GM23248 (cell line): ENCODE measurements around the gene PINLYP. TPM values are rescaled to one million over a fixed set of nuclear protein-coding genes. Genes with fewer than 3 reads are reported as not detected.

Experiments used
- DNase-seq: peaks from one replicate; pipeline ENCODE4 v3.0.0-alpha.2; 2015
- H2AFZ ChIP-seq: fragments of 200-600 bp; sonication (generic); 2 replicates; pipeline ENCODE4 v1.6.1; 2016; ENCODE audit warnings: antibody characterized with exemption
- H3F3A ChIP-seq: fragments of 200-600 bp; sonication (generic); 2 replicates; pipeline ENCODE4 v1.6.1; 2016; ENCODE audit warnings: mild to moderate bottlenecking, antibody characterized with exemption, mixed run types; ENCODE audit not compliant: insufficient read depth
- H3K27ac ChIP-seq: fragments of 200-600 bp; sonication (generic); 2 replicates; pipeline ENCODE4 v1.5.1; 2016; ENCODE audit warnings: mild to moderate bottlenecking
- H3K27me3 ChIP-seq: fragments of 200-600 bp; sonication (generic); replicated peaks from 2 replicates; pipeline ENCODE4 v1.6.1; 2016; ENCODE audit warnings: mild to moderate bottlenecking; ENCODE audit not compliant: insufficient read depth
- H3K36me3 ChIP-seq: fragments of 200-600 bp; sonication (generic); 2 replicates; pipeline ENCODE4 v1.6.1; 2016; ENCODE audit warnings: low read depth, mild to moderate bottlenecking
- H3K4me1 ChIP-seq: fragments of 200-600 bp; sonication (generic); 2 replicates; pipeline ENCODE4 v1.6.1; 2016; ENCODE audit warnings: mild to moderate bottlenecking; ENCODE audit not compliant: insufficient read depth
- H3K4me2 ChIP-seq: fragments of 200-600 bp; sonication (generic); one replicate; pipeline ENCODE4 v1.6.1; 2016; ENCODE audit warnings: mild to moderate bottlenecking; ENCODE audit not compliant: unreplicated experiment
- H3K4me3 ChIP-seq: fragments of 200-600 bp; sonication (generic); 2 replicates; pipeline ENCODE4 v1.5.1; 2016; ENCODE audit warnings: mild to moderate bottlenecking
- H3K79me2 ChIP-seq: fragments of 200-600 bp; sonication (generic); 2 replicates; pipeline ENCODE4 v1.6.1; 2016; ENCODE audit warnings: mild to moderate bottlenecking; ENCODE audit not compliant: insufficient read depth
- H3K9ac ChIP-seq: fragments of 200-600 bp; sonication (generic); 2 replicates; pipeline ENCODE4 v1.6.1; 2016; ENCODE audit warnings: mild to moderate bottlenecking
- H3K9me2 ChIP-seq: fragments of 200-600 bp; sonication (generic); 2 replicates; pipeline ENCODE4 v1.6.1; 2016; ENCODE audit warnings: mixed run types, mild to moderate bottlenecking, moderate library complexity; ENCODE audit not compliant: insufficient read depth
- H3K9me3 ChIP-seq: fragments of 200-600 bp; sonication (generic); one replicate; pipeline ENCODE4 v1.6.1; 2017; ENCODE audit warnings: low read depth
- H4K20me1 ChIP-seq: fragments of 200-600 bp; sonication (generic); 2 replicates; pipeline ENCODE4 v1.6.0; 2016; ENCODE audit not compliant: insufficient read depth
- EZH2 ChIP-seq: fragments of 200-600 bp; sonication (generic); IDR thresholded peaks from 2 replicates; pipeline ENCODE4 v1.6.1; 2018; ENCODE audit warnings: antibody characterized with exemption, mild to moderate bottlenecking; ENCODE audit not compliant: insufficient read depth, poor library complexity, severe bottlenecking
- EZH2phosphoT487 ChIP-seq: fragments of 200-600 bp; sonication (generic); IDR thresholded peaks from 2 replicates; pipeline ENCODE4 v1.6.1; 2018; ENCODE audit warnings: antibody characterized with exemption, moderate library complexity, mild to moderate bottlenecking, low read depth; ENCODE audit not compliant: insufficient read depth
- WGBS, 2 experiments: methylation state at CpG; one replicate each; pipeline ENCODE4 v1.1.6; 2015 to 2017; ENCODE audit warnings: low lambda C conversion rate in 2 of 2, low coverage in 1 of 2; ENCODE audit errors: missing lambda C conversion rate in 2 of 2; 5-methylcytosine and 5-hydroxymethylcytosine counted together
- in situ Hi-C: fragments of 300-500 bp; cut with MboI; formaldehyde crosslinking; loops from 2 replicates; pipeline ENCODE4 v1.15.0; 2020
- polyA plus RNA-seq: library from polyadenylated mRNA; unstranded; fragments of >200 nt; fragmentation: Nextera tagmentation; extraction: Ambion mirVana; gene quantifications from 2 replicates; pipeline ENCODE4 v1.2.1, GENCODE V29; 2016
- total RNA-seq: library from RNA; depleted of rRNA; stranded (reverse); fragments of >200 nt; shearing (Covaris generic); gene quantifications from 2 replicates; pipeline ENCODE4 v1.2.3, GENCODE V29; 2014

The PINLYP gene
- total and polyA plus RNA-seq, 2 experiments from 2014 or later: 1.8 to 2.5 TPM

DNA sequence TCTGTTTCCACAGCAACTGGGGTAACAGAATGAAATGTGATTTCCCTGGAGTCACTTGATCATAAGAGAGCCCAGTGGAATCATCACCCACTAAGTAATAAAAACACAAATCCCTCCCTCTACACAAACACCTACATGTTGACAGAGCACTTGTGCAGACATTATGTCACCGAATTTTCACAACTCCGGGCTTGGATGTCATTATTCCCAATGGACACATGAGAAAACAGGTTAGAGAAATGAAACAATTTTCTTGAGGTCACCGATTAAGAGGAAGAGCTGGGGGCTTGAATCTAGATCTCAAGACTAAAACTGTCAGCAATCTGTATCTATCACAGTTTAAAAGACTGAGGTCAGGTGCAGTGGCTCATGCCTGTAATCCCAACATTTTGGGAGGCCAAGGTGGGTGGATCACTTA lies 3.4 kb upstream of the PINLYP start:
- no peaks in the 10 kb centered on the region for H4K20me1 ChIP-seq
- no peak overlapping the region for H3K9ac ChIP-seq
- no peaks in the 10 kb centered on the region for H3K27me3 ChIP-seq
- no peaks in the 10 kb centered on the region for H3K36me3 ChIP-seq
- 68 to 70% methylated on average over 3 of the region's 3 CpGs for WGBS, 2 experiments
- no peak for DNase-seq
- no peak overlapping the region for H3K27ac ChIP-seq
- H3K79me2 ChIP-seq: peaks cover 64% of the 10 kb centered on the region
- H3F3A ChIP-seq: no peaks in the 10 kb centered on the region
- no peak overlapping the region for H2AFZ ChIP-seq
- in situ Hi-C loops: no loop called here
- H3K4me3 ChIP-seq: no peak overlapping the region
- H3K4me1 ChIP-seq: peaks cover 6% of the 10 kb centered on the region
- no peak overlapping the region for H3K4me2 ChIP-seq
- H3K9me2 ChIP-seq: no peaks in the 10 kb centered on the region
- TF ChIP-seq EZH2phosphoT487 (no peak), EZH2 (no peak)
- H3K9me3 ChIP-seq: no peaks in the 10 kb centered on the region

DNA sequence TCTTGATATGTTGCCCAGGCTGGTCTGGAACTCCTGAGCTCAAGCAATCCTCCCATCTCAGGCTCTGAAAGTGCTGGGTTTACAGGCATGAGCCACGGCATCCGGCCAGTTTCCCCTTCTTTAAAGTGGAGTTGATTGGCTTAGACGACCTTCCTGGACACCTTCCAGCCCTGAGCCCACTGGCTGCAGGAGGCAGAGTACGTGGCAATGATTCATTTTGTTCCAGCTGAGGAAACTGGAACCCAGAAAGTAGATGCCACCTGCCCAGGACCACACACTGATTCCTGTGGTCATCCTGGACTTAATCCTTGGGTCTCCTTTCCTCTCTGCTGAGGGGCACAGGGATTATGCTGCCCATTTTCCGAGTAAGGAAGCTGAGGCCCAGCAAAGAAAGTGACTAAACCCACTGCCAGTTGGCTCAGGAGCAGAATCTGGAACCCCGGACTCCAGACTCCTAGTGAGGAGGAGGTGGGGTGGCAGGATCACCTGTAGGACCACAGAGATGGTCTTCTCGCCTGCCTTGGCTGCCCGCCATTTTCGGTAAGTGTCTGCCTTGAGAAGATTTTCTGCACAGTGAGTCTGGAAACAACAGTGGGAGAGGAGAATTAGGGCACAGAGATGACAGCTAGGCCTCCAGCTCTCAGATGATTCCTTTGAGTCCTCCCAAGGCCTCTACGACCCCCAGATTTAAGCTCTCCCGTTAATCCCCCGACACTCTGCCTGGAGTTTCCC lies 1.0 kb upstream of the PINLYP start:
- DNase-seq: peak; percentile 60
- peak overlapping the region; percentile 100 for H3K4me3 ChIP-seq
- no peaks in the 10 kb centered on the region for H3K9me3 ChIP-seq
- TF ChIP-seq EZH2phosphoT487 (no peak), EZH2 (no peak)
- H3K9me2 ChIP-seq: no peaks in the 10 kb centered on the region
- H2AFZ ChIP-seq: peak overlapping the region; percentile 99
- in situ Hi-C loops: no loop called here
- H3K27me3 ChIP-seq: no peaks in the 10 kb centered on the region
- no peaks in the 10 kb centered on the region for H3F3A ChIP-seq
- H3K9ac ChIP-seq: peak overlapping the region; percentile 98
- WGBS, 2 experiments: 21 to 23% methylated on average over 12 of the region's 12 CpGs
- H3K27ac ChIP-seq: peak overlapping the region; percentile 78
- peaks cover 48% of the 10 kb centered on the region for H3K79me2 ChIP-seq
- H3K4me1 ChIP-seq: peaks cover 6% of the 10 kb centered on the region
- no peaks in the 10 kb centered on the region for H4K20me1 ChIP-seq
- peak overlapping the region; percentile 92 for H3K4me2 ChIP-seq
- no peaks in the 10 kb centered on the region for H3K36me3 ChIP-seq

DNA sequence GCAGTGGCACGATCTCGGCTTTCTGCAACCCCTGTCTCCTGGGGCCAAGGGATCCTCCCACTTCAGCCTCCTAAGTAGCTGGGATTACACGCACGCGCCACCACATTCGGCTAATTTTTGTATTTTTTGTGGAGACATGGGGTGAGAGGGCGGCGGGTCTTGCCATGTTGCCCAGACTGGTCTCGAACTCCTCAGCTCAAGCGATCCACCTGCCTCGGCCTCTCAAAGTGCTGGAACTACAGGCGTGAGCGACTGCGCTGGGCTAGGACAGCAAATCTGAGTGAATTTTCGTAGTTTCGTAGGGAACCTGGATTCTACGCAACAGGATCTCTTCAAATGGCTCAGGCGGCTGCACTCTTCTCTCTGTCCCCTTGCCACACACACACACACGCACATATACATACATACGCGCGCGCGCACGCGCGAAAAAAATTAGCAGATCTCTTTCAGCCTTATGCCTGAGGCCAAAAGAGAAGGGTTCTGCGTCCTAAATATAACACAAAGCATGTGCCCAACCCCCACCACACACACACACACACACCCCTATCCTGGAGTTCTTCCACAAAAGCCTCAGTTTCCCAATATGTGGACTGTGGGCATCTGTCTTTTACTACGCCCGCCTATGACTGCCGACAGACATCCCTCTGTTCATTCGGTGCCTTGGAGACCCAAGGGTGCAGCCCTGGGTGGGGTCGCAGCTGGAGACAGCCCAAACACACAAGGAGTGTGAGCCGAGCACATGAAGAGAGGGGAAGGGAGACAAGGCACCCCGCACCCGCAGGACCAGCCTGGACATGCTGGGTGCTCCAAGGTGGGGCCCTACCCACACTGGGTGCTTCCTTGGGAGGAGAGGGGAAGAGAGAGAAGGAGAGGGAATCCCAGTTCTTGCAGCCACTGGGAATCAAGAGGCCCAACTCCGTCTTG lies 616 bp downstream of the PINLYP start:
- H4K20me1 ChIP-seq: no peaks in the 10 kb centered on the region
- peak; percentile 40 for DNase-seq
- H3K9me3 ChIP-seq: no peaks in the 10 kb centered on the region
- no peaks in the 10 kb centered on the region for H3F3A ChIP-seq
- H3K4me3 ChIP-seq: peak overlapping the region; percentile 72
- in situ Hi-C loops: no loop called here
- peaks cover 6% of the 10 kb centered on the region for H3K4me1 ChIP-seq
- WGBS, 2 experiments: 43 to 59% methylated on average over 37 of the region's 37 CpGs
- peak overlapping the region; percentile 78 for H3K27ac ChIP-seq
- H3K4me2 ChIP-seq: peak overlapping the region; percentile 63
- no peaks in the 10 kb centered on the region for H3K9me2 ChIP-seq
- no peaks in the 10 kb centered on the region for H3K36me3 ChIP-seq
- H3K27me3 ChIP-seq: no peaks in the 10 kb centered on the region
- no peak for TF ChIP-seq EZH2
- TF ChIP-seq EZH2phosphoT487: no peak
- peak overlapping the region; percentile 78 for H3K9ac ChIP-seq
- peaks cover 38% of the 10 kb centered on the region for H3K79me2 ChIP-seq
- H2AFZ ChIP-seq: peak overlapping the region; percentile 94

DNA sequence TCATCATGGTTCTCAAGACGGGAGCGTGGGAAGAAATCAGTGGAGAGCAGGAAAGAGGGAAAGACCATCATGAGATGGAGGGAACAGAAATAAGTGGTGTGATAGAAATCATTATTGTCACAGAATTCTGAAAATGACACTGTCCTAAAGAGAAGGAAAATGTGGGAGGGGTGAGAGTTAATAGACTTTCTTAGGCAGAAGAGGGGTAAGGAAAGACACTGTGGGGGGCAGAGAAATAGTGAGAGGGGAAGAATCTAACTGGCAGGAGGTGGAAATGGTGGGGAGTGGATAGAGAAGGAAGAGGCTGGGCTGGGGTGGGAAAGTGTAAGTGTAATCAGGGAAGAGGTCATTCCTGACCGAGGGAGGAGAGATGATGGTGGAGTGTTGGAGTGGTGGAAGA lies 3.2 kb downstream of the PINLYP start:
- H3K27me3 ChIP-seq: no peaks in the 10 kb centered on the region
- no peaks in the 10 kb centered on the region; the same call in 1 of the 2 replicates for H3F3A ChIP-seq
- H4K20me1 ChIP-seq: no peaks in the 10 kb centered on the region
- no peak overlapping the region for H2AFZ ChIP-seq
- no peak overlapping the region for H3K9ac ChIP-seq
- no peak overlapping the region for H3K27ac ChIP-seq
- in situ Hi-C loops: no loop called here
- no peak for DNase-seq
- no peaks in the 10 kb centered on the region for H3K36me3 ChIP-seq
- 87 to 95% methylated on average over 3 of the region's 3 CpGs for WGBS, 2 experiments
- H3K9me3 ChIP-seq: no peaks in the 10 kb centered on the region
- TF ChIP-seq EZH2phosphoT487: no peak
- no peak for TF ChIP-seq EZH2
- no peaks in the 10 kb centered on the region for H3K9me2 ChIP-seq
- H3K4me1 ChIP-seq: peaks cover 6% of the 10 kb centered on the region
- no peak overlapping the region for H3K4me3 ChIP-seq
- H3K4me2 ChIP-seq: no peak overlapping the region
- H3K79me2 ChIP-seq: peaks cover 15% of the 10 kb centered on the region
